IMR-90 (cell line): ENCODE data around the gene EIF4A3. TPM values are rescaled to one million over a fixed set of nuclear protein-coding genes. Genes with fewer than 3 reads are reported as not detected.

Source experiments
- ATAC-seq: fragments of 200-7000 bp; cut with Tn5 transposase; 2 replicates; pipeline ENCODE4 v1.9.1; 2020; ENCODE audit warnings: low read depth, mild to moderate bottlenecking, moderate library complexity
- BruUV-seq: library from RNA; stranded (reverse); fragments of 400-500 nt; replicated peaks from 2 replicates; lab custom pipeline; 2021; lab: Mats Ljungman, UMichigan
- CTCF ChIA-PET: fragments of 300-600 bp; formaldehyde crosslinking; extraction: SDS; loops from one replicate; lab custom pipeline; 2021; ENCODE audit warnings: antibody characterized with exemption; lab: Yijun Ruan, JAX
- POLR2A ChIA-PET: fragments of 300-600 bp; sonication (Branson Sonifier 250); formaldehyde crosslinking; loops from one replicate; lab custom pipeline; 2022; ENCODE audit warnings: antibody characterized with exemption; ENCODE audit not compliant: unreplicated experiment; lab: Charles Lee
- DNase-seq: peaks from one replicate; pipeline ENCODE4 v3.0.0; 2013
- H2AFZ ChIP-seq: replicated peaks from 2 replicates; pipeline ENCODE3; 2013; ENCODE audit warnings: low read length, mild to moderate bottlenecking; ENCODE audit not compliant: poor library complexity
- H2AK5ac ChIP-seq: 2 replicates; pipeline ENCODE4 v1.6.1; 2013; ENCODE audit warnings: low read depth, low read length, inconsistent platforms
- H2AK9ac ChIP-seq: replicated peaks from 2 replicates; pipeline ENCODE3; 2013; ENCODE audit warnings: mild to moderate bottlenecking, low read depth, low read length, moderate library complexity; ENCODE audit not compliant: poor library complexity
- H2BK120ac ChIP-seq: 2 replicates; pipeline ENCODE4 v1.6.1; 2013; ENCODE audit warnings: low read depth, low read length, inconsistent platforms
- H2BK15ac ChIP-seq: 3 replicates; pipeline ENCODE4 v1.6.1; 2013; ENCODE audit warnings: low read depth, low read length, inconsistent platforms
- H2BK20ac ChIP-seq: 2 replicates; pipeline ENCODE4 v1.6.1; 2013; ENCODE audit warnings: low read depth, mild to moderate bottlenecking, inconsistent platforms, low read length, moderate library complexity
- H2BK5ac ChIP-seq: 2 replicates; pipeline ENCODE4 v1.6.1; 2013; ENCODE audit warnings: mild to moderate bottlenecking, low read depth, low read length, inconsistent platforms; ENCODE audit not compliant: poor library complexity, severe bottlenecking
- H3K14ac ChIP-seq: replicated peaks from 2 replicates; pipeline ENCODE4 v1.6.1; 2013; ENCODE audit warnings: low read depth, low read length, inconsistent platforms
- H3K18ac ChIP-seq: 2 replicates; pipeline ENCODE4 v1.6.1; 2013; ENCODE audit warnings: low read depth, low read length, control low read depth
- H3K23ac ChIP-seq: 2 replicates; pipeline ENCODE4 v1.6.1; 2013; ENCODE audit warnings: low read depth, low read length, inconsistent platforms
- H3K27ac ChIP-seq: 2 replicates; pipeline ENCODE4 v1.5.1; 2013; ENCODE audit warnings: mild to moderate bottlenecking, control low read depth, low read length; ENCODE audit not compliant: insufficient read depth
- H3K27me3 ChIP-seq: 2 replicates; pipeline ENCODE4 v1.6.1; 2013; ENCODE audit warnings: low read length; ENCODE audit not compliant: control insufficient read depth, insufficient read depth
- H3K36me3 ChIP-seq: 2 replicates; pipeline ENCODE4 v1.6.1; 2013; ENCODE audit warnings: low read length, mixed read lengths; ENCODE audit not compliant: control insufficient read depth, insufficient read depth
- H3K4ac ChIP-seq: 2 replicates; pipeline ENCODE4 v1.6.1; 2013; ENCODE audit warnings: low read depth, low read length, inconsistent platforms
- H3K4me1 ChIP-seq: 2 replicates; pipeline ENCODE4 v1.6.1; 2013; ENCODE audit warnings: low read length, mixed read lengths; ENCODE audit not compliant: control insufficient read depth, insufficient read depth
- H3K4me2 ChIP-seq: 2 replicates; pipeline ENCODE4 v1.6.1; 2013; ENCODE audit warnings: low read depth, mild to moderate bottlenecking, control low read depth, low read length, moderate library complexity
- H3K4me3 ChIP-seq: 2 replicates; pipeline ENCODE4 v1.5.1; 2013; ENCODE audit warnings: low read depth, mild to moderate bottlenecking, control low read depth, low read length, moderate library complexity; ENCODE audit not compliant: insufficient read depth
- H3K56ac ChIP-seq: 2 replicates; pipeline ENCODE4 v1.6.1; 2013; ENCODE audit warnings: low read length, inconsistent platforms; ENCODE audit not compliant: insufficient read depth; ENCODE audit errors: extremely low read depth
- H3K79me1 ChIP-seq, 2 experiments: 2 replicates each; pipeline ENCODE4 v1.6.1; 2013; ENCODE audit warnings: low read length in 2 of 2, inconsistent platforms in 1 of 2, low read depth in 1 of 2
- H3K9ac ChIP-seq: 2 replicates; pipeline ENCODE4 v1.6.1; 2013; ENCODE audit warnings: low read depth, low read length, control low read depth
- H3K9me1 ChIP-seq: 2 replicates; pipeline ENCODE4 v1.6.1; 2013; ENCODE audit warnings: low read length, inconsistent platforms; ENCODE audit not compliant: insufficient read depth
- H3K9me3 ChIP-seq: 2 replicates; pipeline ENCODE4 v1.6.1; 2013; ENCODE audit warnings: low read length; ENCODE audit not compliant: control insufficient read depth, insufficient read depth
- H4K20me1 ChIP-seq: 2 replicates; pipeline ENCODE4 v1.6.1; 2013; ENCODE audit warnings: low read length, inconsistent platforms; ENCODE audit not compliant: insufficient read depth
- H4K5ac ChIP-seq: 2 replicates; pipeline ENCODE4 v1.6.1; 2013; ENCODE audit warnings: mild to moderate bottlenecking, low read depth, low read length, control low read depth
- H4K8ac ChIP-seq, 2 experiments: 2 replicates each; pipeline ENCODE4 v1.6.1; 2013; ENCODE audit warnings: low read depth in 2 of 2, low read length in 2 of 2, control low read depth in 1 of 2, inconsistent platforms in 1 of 2
- H4K91ac ChIP-seq: 2 replicates; pipeline ENCODE4 v1.6.1; 2013; ENCODE audit warnings: low read depth, low read length, inconsistent platforms; ENCODE audit not compliant: insufficient read depth
- BHLHE40 ChIP-seq: fragments of 150-350 bp; IDR thresholded peaks from 2 replicates; pipeline ENCODE4 v1.6.1; 2016; ENCODE audit warnings: mild to moderate bottlenecking, low read depth, low read length
- FOS ChIP-seq: fragments of 150-350 bp; IDR thresholded peaks from 2 replicates; pipeline ENCODE4 v1.6.1; 2016; ENCODE audit warnings: low read depth, low read length
- MAFK ChIP-seq: IDR thresholded peaks from 2 replicates; pipeline ENCODE4 v1.6.1; 2012; ENCODE audit warnings: low read depth, low read length, improper control_type of control experiment
- RCOR1 ChIP-seq: IDR thresholded peaks from 2 replicates; pipeline ENCODE4 v1.6.1; 2012; ENCODE audit warnings: mild to moderate bottlenecking, low read length, improper control_type of control experiment; ENCODE audit not compliant: insufficient replicate concordance
- SMC3 ChIP-seq: fragments of 150-350 bp; IDR thresholded peaks from 2 replicates; pipeline ENCODE4 v1.6.1; 2016; ENCODE audit warnings: low read depth, mild to moderate bottlenecking, antibody characterized with exemption, low read length, moderate library complexity
- WGBS, 2 experiments: methylation state at CpG; one replicate each; pipeline versions ENCODE4 v1.1.5 to v1.1.7; 2013; ENCODE audit warnings: missing lambda C conversion rate in 2 of 2; ENCODE audit not compliant: insufficient read length in 1 of 2; ENCODE audit errors: extremely low coverage in 2 of 2; 5-methylcytosine and 5-hydroxymethylcytosine counted together
- dilution Hi-C: fragments of 300-500 bp; cut with HindIII; formaldehyde crosslinking; loops from one replicate; pipeline ENCODE4 v1.14.3; 2018; ENCODE audit warnings: low sequenced_read_pairs; ENCODE audit not compliant: unreplicated experiment
- in situ Hi-C: fragments of 300-500 bp; cut with MboI; formaldehyde crosslinking; loops from 3 replicates; pipeline ENCODE4 v1.14.3; 2019; ENCODE audit warnings: low sequenced_read_pairs, inconsistent platforms, mixed read lengths
- intact Hi-C: fragments of 100-400 bp; cut with micrococcal nuclease; formaldehyde crosslinking; loops from 2 replicates; pipeline ENCODE4 v1.10.0; 2022
- polyA plus RNA-seq, 3 experiments: library from polyadenylated mRNA; depleted of rRNA; stranded (reverse); fragments of >200 nt; gene quantifications; 2 replicates each; pipeline ENCODE4 v1.2.3, GENCODE V29; 2012; ENCODE audit warnings: low replicate concordance in 1 of 3
- total RNA-seq: library from RNA; depleted of rRNA; stranded (reverse); fragments of >200 nt; gene quantifications from 2 replicates; pipeline ENCODE4 v1.2.3, GENCODE V29; 2012
- TF ChIP-seq, protein P1 (sequence below): conservative IDR thresholded peaks from 2 replicates; pipeline ENCODE4 v1.5.1; 2012; ENCODE audit warnings: mild to moderate bottlenecking, low read depth, low read length, improper control_type of control experiment

The EIF4A3 gene
- total and polyA plus RNA-seq, 2 of the 4 experiments (the other 2 are of a cell fraction), result 85.3 to 97.1 TPM

DNA sequence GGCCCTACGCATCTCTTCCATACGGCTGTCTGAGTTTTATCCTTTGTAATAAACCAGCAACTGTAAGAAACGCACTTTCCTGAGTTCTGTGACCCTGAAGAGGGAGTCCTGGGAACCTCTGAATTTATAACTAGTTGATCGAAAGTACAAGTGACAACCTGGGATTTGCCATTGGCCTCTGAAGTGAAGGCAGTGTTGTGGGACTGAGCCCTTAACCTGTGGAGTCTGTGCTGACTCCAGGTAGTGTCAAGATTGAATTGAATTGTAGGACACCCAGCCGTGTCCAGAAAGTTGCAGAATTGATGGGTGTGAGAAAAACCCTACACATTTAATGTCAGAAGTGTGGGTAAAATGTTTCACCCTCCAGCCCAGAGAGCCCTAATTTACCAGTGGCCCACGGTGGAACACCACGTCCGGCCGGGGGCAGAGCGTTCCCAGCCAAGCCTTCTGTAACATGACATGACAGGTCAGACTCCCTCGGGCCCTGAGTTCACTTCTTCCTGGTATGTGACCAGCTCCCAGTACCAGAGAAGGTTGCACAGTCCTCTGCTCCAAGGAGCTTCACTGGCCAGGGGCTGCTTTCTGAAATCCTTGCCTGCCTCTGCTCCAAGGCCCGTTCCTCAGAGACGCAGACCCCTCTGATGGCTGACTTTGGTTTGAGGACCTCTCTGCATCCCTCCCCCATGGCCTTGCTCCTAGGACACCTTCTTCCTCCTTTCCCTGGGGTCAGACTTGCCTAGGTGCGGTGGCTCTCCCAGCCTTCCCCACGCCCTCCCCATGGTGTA lies 44.1 kb downstream of the EIF4A3 start:
- dilution Hi-C loops, result no loop called here
- H3K4me3 ChIP-seq, result peak overlapping the region; percentile 98; the same call in 1 of the 2 replicates
- no peak overlapping the region for H2BK15ac ChIP-seq
- H3K79me1 ChIP-seq, result peaks cover 0 to 14% of the 10 kb centered on the region in 2 experiments; a peak in 3 of 4 replicates
- no peak overlapping the region for H3K18ac ChIP-seq
- H2BK5ac ChIP-seq, result no peak overlapping the region
- TF ChIP-seq, protein P1, sequence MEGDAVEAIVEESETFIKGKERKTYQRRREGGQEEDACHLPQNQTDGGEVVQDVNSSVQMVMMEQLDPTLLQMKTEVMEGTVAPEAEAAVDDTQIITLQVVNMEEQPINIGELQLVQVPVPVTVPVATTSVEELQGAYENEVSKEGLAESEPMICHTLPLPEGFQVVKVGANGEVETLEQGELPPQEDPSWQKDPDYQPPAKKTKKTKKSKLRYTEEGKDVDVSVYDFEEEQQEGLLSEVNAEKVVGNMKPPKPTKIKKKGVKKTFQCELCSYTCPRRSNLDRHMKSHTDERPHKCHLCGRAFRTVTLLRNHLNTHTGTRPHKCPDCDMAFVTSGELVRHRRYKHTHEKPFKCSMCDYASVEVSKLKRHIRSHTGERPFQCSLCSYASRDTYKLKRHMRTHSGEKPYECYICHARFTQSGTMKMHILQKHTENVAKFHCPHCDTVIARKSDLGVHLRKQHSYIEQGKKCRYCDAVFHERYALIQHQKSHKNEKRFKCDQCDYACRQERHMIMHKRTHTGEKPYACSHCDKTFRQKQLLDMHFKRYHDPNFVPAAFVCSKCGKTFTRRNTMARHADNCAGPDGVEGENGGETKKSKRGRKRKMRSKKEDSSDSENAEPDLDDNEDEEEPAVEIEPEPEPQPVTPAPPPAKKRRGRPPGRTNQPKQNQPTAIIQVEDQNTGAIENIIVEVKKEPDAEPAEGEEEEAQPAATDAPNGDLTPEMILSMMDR, result no peak
- TF ChIP-seq MAFK (no peak), RCOR1 (no peak), FOS (no peak), SMC3 (no peak), BHLHE40 (no peak)
- no peaks in the 10 kb centered on the region for H4K20me1 ChIP-seq
- H3K14ac ChIP-seq, result peak overlapping the region; percentile 92; the same call in 1 of the 2 replicates
- H2AK5ac ChIP-seq, result peak overlapping the region; percentile 94; the same call in 1 of the 2 replicates
- DNase-seq (no peak), ATAC-seq (no peak)
- no peak overlapping the region for H3K9ac ChIP-seq
- intact Hi-C loops, result loop anchor here (5.0 kb wide), 1 partner anchor 44 kb away; the partner anchor contains the start of gene EIF4A3
- H3K9me3 ChIP-seq, result no peaks in the 10 kb centered on the region
- H2BK20ac ChIP-seq, result no peak overlapping the region
- no peak overlapping the region for H2BK120ac ChIP-seq
- no TSS peak for BruUV-seq
- peaks cover 8% of the 10 kb centered on the region for H3K9me1 ChIP-seq
- no peak overlapping the region for H4K5ac ChIP-seq
- H3K36me3 ChIP-seq, result no peaks in the 10 kb centered on the region
- POLR2A ChIA-PET, result no interaction called here
- H3K4me2 ChIP-seq, result peak overlapping the region; percentile 98
- peak overlapping the region; percentile 29 for H3K23ac ChIP-seq
- H3K4me1 ChIP-seq, result peaks cover 6% of the 10 kb centered on the region
- WGBS, 2 experiments, result 90% methylated on average over 2 of the region's 15 CpGs; no CpG with 5 or more reads in 1 of the 2 experiments
- peak overlapping the region; percentile 63 for H2AK9ac ChIP-seq
- H3K4ac ChIP-seq, result peak overlapping the region; percentile 93; the same call in 1 of the 2 replicates
- CTCF ChIA-PET, result no interaction called here
- no peak overlapping the region for H4K91ac ChIP-seq
- H3K56ac ChIP-seq, result no peak overlapping the region
- H3K27ac ChIP-seq, result no peak overlapping the region
- no peaks in the 10 kb centered on the region for H3K27me3 ChIP-seq
- in situ Hi-C loops, result no loop called here
- H4K8ac ChIP-seq, result peak overlapping the region in 1 of 2 experiments; percentile 94; a peak in 1 of 4 replicates
- H2AFZ ChIP-seq, result no peak overlapping the region
